A549 (cell line): Measurements from ENCODE around the gene CHRD. TPM values are rescaled to one million over a fixed set of nuclear protein-coding genes. Genes with fewer than 3 reads are reported as not detected.

ENCODE experiments used
- ATAC-seq, 2 experiments: fragments of 200-7000 bp in 1 of 2; fragments of >200 bp in 1 of 2; cut with Nextera tagmentation in 1 of 2; cut with Tn5 transposase in 1 of 2; 3 replicates each; pipeline versions ENCODE4 v1.8.0 to v1.9.1; 2018 to 2020; ENCODE audit warnings: mild to moderate bottlenecking in 1 of 2, moderate library complexity in 1 of 2
- CTCF ChIA-PET: fragments of 300-600 bp; sonication (Branson Sonifier 250); formaldehyde crosslinking; extraction: SDS; loops from one replicate; lab custom pipeline; 2021; ENCODE audit warnings: antibody characterized with exemption, inconsistent platforms; lab: Yijun Ruan, JAX
- POLR2A ChIA-PET: fragments of 350-600 bp; formaldehyde crosslinking; extraction: SDS; loops from one replicate; lab custom pipeline; 2021; ENCODE audit warnings: antibody characterized with exemption, inconsistent platforms; lab: Yijun Ruan, JAX
- DNase-seq, 2 experiments: peaks; one replicate each; pipeline versions ENCODE4 v3.0.0 to v3.0.0-alpha.2; 2011 to 2016; ENCODE audit warnings: low read depth in 1 of 2, low spot score in 1 of 2
- FAIRE-seq: peaks from 2 replicates; lab custom pipeline; 2011; peaks lifted over from hg19 to GRCh38; lab: Jason Lieb, UNC
- H3K27ac ChIP-seq, 2 experiments: fragments of >200 bp; sonication (Bioruptor Twin); formaldehyde crosslinking; 3 replicates each; pipeline ENCODE4 v1.5.1; 2016 to 2017
- H3K4me1 ChIP-seq: fragments of >200 bp; sonication (Bioruptor Twin); formaldehyde crosslinking; 3 replicates; pipeline ENCODE4 v1.6.1; 2016
- H3K4me2 ChIP-seq: fragments of >200 bp; sonication (Bioruptor Twin); formaldehyde crosslinking; 3 replicates; pipeline ENCODE4 v1.6.1; 2016
- H3K4me3 ChIP-seq: fragments of >200 bp; sonication (Bioruptor Twin); formaldehyde crosslinking; 3 replicates; pipeline ENCODE4 v1.5.1; 2016
- H3K9me3 ChIP-seq: fragments of >200 bp; sonication (Bioruptor Twin); formaldehyde crosslinking; 3 replicates; pipeline ENCODE4 v1.6.1; 2016
- CBX8 ChIP-seq: fragments of 200-600 bp; sonication (generic); IDR thresholded peaks from 2 replicates; pipeline ENCODE4 v1.6.1; 2016
- CHD2 ChIP-seq: fragments of 150-350 bp; IDR thresholded peaks from 2 replicates; pipeline ENCODE4 v1.6.1; 2014; ENCODE audit warnings: low read length; ENCODE audit not compliant: partially characterized antibody
- ESRRA ChIP-seq: fragments of 150-350 bp; IDR thresholded peaks from 2 replicates; pipeline ENCODE4 v1.6.1; 2014; ENCODE audit warnings: mild to moderate bottlenecking, low read length, borderline replicate concordance
- FOSB ChIP-seq: fragments of 250-450 bp; sonication (Bioruptor Pico); IDR thresholded peaks from 2 replicates; pipeline ENCODE4 v1.5.0; 2020; ENCODE audit warnings: mild to moderate bottlenecking, moderate library complexity
- FOSL2 ChIP-seq, 2 experiments: fragments of 450-650 bp in 1 of 2; fragments of >200 bp in 1 of 2; sonication (Bioruptor Twin) in 1 of 2; formaldehyde crosslinking; IDR thresholded peaks; 2 replicates each; pipeline versions ENCODE4 v1.5.0 to v1.6.1; 2016 to 2020; ENCODE audit warnings: mild to moderate bottlenecking in 1 of 2, moderate library complexity in 1 of 2
- HOXA7 ChIP-seq: fragments of 250-450 bp; sonication (Bioruptor Pico); IDR thresholded peaks from 2 replicates; pipeline ENCODE4 v1.5.0; 2020; ENCODE audit warnings: mild to moderate bottlenecking, moderate library complexity
- MAFK ChIP-seq: fragments of 450-650 bp; IDR thresholded peaks from 2 replicates; pipeline ENCODE4 v1.6.1; 2014; ENCODE audit not compliant: partially characterized antibody
- POLR2A ChIP-seq: IDR thresholded peaks from 2 replicates; pipeline ENCODE4 v1.6.1; 2012; ENCODE audit warnings: mild to moderate bottlenecking, low read length
- POLR2AphosphoS2 ChIP-seq: conservative IDR thresholded peaks from 2 replicates; pipeline ENCODE4 v1.6.1; 2012; ENCODE audit warnings: low read length, improper control_type of control experiment, inconsistent platforms
- RAD21 ChIP-seq, 2 experiments: fragments of >200 bp in 1 of 2; sonication (Bioruptor Twin) in 1 of 2; formaldehyde crosslinking in 1 of 2; IDR thresholded peaks in 1 of 2; conservative IDR thresholded peaks in 1 of 2; 2 replicates in 1 of 2; 3 replicates in 1 of 2; pipeline ENCODE4 v1.6.1; 2012 to 2018; ENCODE audit warnings: inconsistent platforms in 1 of 2
- TP53 ChIP-seq: fragments of 250-450 bp; sonication (Bioruptor Pico); IDR thresholded peaks from 2 replicates; pipeline ENCODE4 v1.5.0; 2021; ENCODE audit warnings: mild to moderate bottlenecking, moderate library complexity
- ZSCAN20 ChIP-seq: fragments of 250-450 bp; sonication (Bioruptor Pico); IDR thresholded peaks from 2 replicates; pipeline ENCODE4 v1.8.0; 2022; ENCODE audit warnings: mild to moderate bottlenecking, moderate library complexity
- WGBS: methylation state at CpG from one replicate; pipeline ENCODE4 v1.1.6; 2017; ENCODE audit errors: missing lambda C conversion rate; 5-methylcytosine and 5-hydroxymethylcytosine counted together
- polyA plus RNA-seq, 4 experiments: library from polyadenylated mRNA; depleted of rRNA in 3 of 4; stranded (reverse); fragments of >200 nt; fragmentation: RNase III in 1 of 4; extraction: RNeasy Plus Mini Kit Qiagen cat#74134 plus additional on column Dnase treatment in 1 of 4; gene quantifications; 2 replicates in 3 of 4; 3 replicates in 1 of 4; pipeline ENCODE4 v1.2.3, GENCODE V29; 2011 to 2017
- TF ChIP-seq, protein P1 (sequence below): fragments of 250-450 bp; sonication (Bioruptor Pico); IDR thresholded peaks from 2 replicates; pipeline ENCODE4 v1.5.0; 2020; ENCODE audit warnings: low read depth, mild to moderate bottlenecking, moderate library complexity
- TF ChIP-seq, protein P2 (sequence below): fragments of 200-600 bp; sonication (generic); IDR thresholded peaks from 2 replicates; pipeline ENCODE4 v1.6.1; 2016; ENCODE audit warnings: antibody characterized with exemption, mild to moderate bottlenecking, moderate library complexity
- TF ChIP-seq, protein P3 (sequence below): IDR thresholded peaks from 2 replicates; pipeline ENCODE4 v1.6.1; 2012
- TF ChIP-seq, protein P4 (sequence below): fragments of >200 bp; sonication (Bioruptor Twin); formaldehyde crosslinking; IDR thresholded peaks from 3 replicates; pipeline ENCODE4 v1.5.1; 2016

Gene CHRD
- polyA plus RNA-seq, 2 of the 4 experiments (the other 2 are of a cell fraction): 0.13 to 0.19 TPM

GRCh38 chr3:184347321-184348056 lies 32.4 kb upstream of the CHRD start:
- TF ChIP-seq, protein P1, sequence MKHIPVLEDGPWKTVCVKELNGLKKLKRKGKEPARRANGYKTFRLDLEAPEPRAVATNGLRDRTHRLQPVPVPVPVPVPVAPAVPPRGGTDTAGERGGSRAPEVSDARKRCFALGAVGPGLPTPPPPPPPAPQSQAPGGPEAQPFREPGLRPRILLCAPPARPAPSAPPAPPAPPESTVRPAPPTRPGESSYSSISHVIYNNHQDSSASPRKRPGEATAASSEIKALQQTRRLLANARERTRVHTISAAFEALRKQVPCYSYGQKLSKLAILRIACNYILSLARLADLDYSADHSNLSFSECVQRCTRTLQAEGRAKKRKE (CRISPR knock-in tag): no peak
- TF ChIP-seq CHD2 (no peak), FOSL2 (IDR thresholded peaks at IDR 0.05) (no peak), FOSL2 (CRISPR knock-in tag; IDR thresholded peaks at IDR 0.05) (no peak), CBX8 (no peak), FOSB (CRISPR knock-in tag) (no peak), HOXA7 (CRISPR knock-in tag) (no peak), MAFK (peak; percentile 42)
- no peak for ATAC-seq
- Histone ChIP-seq H3K4me1 (peaks cover 8% of the 10 kb centered on the region; the same call in 2 of the 3 replicates), H3K27ac (no peak overlapping the region), H3K9me3 (no peaks in the 10 kb centered on the region), H3K4me2 (no peak overlapping the region), H3K4me3 (no peak overlapping the region)
- FAIRE-seq: no peak
- DNase-seq: no peak
- CTCF ChIA-PET: interaction anchor here (0.6 to 1.7 kb wide), 4 partner anchors 19 to 452 kb away, joined by 3 to 4 read pairs (median 3); no protein-coding TSS in a partner anchor
- POLR2A ChIA-PET: no interaction called here
- 84% methylated on average over 12 of the region's 12 CpGs for WGBS

GRCh38 chr3:184348057-184348382 lies 31.8 kb upstream of the CHRD start:
- Histone ChIP-seq H3K4me2 (no peak overlapping the region), H3K27ac (no peak overlapping the region), H3K4me3 (no peak overlapping the region), H3K4me1 (peaks cover 8% of the 10 kb centered on the region; the same call in 2 of the 3 replicates), H3K9me3 (no peaks in the 10 kb centered on the region)
- no peak for DNase-seq
- CTCF ChIA-PET: interaction anchor here (0.6 to 2.2 kb wide), 6 partner anchors 10 to 452 kb away, joined by 3 to 9 read pairs (median 4); partner anchors contain the start of gene FAM131A
- no peak for ATAC-seq
- WGBS: 85% methylated on average over 4 of the region's 4 CpGs
- POLR2A ChIA-PET: no interaction called here
- TF ChIP-seq, protein P2, sequence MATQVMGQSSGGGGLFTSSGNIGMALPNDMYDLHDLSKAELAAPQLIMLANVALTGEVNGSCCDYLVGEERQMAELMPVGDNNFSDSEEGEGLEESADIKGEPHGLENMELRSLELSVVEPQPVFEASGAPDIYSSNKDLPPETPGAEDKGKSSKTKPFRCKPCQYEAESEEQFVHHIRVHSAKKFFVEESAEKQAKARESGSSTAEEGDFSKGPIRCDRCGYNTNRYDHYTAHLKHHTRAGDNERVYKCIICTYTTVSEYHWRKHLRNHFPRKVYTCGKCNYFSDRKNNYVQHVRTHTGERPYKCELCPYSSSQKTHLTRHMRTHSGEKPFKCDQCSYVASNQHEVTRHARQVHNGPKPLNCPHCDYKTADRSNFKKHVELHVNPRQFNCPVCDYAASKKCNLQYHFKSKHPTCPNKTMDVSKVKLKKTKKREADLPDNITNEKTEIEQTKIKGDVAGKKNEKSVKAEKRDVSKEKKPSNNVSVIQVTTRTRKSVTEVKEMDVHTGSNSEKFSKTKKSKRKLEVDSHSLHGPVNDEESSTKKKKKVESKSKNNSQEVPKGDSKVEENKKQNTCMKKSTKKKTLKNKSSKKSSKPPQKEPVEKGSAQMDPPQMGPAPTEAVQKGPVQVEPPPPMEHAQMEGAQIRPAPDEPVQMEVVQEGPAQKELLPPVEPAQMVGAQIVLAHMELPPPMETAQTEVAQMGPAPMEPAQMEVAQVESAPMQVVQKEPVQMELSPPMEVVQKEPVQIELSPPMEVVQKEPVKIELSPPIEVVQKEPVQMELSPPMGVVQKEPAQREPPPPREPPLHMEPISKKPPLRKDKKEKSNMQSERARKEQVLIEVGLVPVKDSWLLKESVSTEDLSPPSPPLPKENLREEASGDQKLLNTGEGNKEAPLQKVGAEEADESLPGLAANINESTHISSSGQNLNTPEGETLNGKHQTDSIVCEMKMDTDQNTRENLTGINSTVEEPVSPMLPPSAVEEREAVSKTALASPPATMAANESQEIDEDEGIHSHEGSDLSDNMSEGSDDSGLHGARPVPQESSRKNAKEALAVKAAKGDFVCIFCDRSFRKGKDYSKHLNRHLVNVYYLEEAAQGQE: no peak
- TF ChIP-seq ZSCAN20 (no peak), TP53 (CRISPR knock-in tag) (no peak), POLR2AphosphoS2 (no peak), POLR2A (no peak), RAD21 (conservative IDR thresholded peaks at IDR 0.05 in 1 of 2, IDR thresholded peaks at IDR 0.05 in 1 of 2) (no peak), ESRRA (no peak)
- TF ChIP-seq, protein P3, sequence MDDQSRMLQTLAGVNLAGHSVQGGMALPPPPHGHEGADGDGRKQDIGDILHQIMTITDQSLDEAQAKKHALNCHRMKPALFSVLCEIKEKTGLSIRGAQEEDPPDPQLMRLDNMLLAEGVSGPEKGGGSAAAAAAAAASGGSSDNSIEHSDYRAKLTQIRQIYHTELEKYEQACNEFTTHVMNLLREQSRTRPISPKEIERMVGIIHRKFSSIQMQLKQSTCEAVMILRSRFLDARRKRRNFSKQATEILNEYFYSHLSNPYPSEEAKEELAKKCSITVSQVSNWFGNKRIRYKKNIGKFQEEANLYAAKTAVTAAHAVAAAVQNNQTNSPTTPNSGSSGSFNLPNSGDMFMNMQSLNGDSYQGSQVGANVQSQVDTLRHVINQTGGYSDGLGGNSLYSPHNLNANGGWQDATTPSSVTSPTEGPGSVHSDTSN: no peak
- TF ChIP-seq, protein P4, sequence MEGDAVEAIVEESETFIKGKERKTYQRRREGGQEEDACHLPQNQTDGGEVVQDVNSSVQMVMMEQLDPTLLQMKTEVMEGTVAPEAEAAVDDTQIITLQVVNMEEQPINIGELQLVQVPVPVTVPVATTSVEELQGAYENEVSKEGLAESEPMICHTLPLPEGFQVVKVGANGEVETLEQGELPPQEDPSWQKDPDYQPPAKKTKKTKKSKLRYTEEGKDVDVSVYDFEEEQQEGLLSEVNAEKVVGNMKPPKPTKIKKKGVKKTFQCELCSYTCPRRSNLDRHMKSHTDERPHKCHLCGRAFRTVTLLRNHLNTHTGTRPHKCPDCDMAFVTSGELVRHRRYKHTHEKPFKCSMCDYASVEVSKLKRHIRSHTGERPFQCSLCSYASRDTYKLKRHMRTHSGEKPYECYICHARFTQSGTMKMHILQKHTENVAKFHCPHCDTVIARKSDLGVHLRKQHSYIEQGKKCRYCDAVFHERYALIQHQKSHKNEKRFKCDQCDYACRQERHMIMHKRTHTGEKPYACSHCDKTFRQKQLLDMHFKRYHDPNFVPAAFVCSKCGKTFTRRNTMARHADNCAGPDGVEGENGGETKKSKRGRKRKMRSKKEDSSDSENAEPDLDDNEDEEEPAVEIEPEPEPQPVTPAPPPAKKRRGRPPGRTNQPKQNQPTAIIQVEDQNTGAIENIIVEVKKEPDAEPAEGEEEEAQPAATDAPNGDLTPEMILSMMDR: no peak
- no peak for FAIRE-seq
